DLD1 (cell line): Measurements from ENCODE around the gene PAXIP1.

Source experiments
- in situ Hi-C: cut with HindIII; loops from 2 replicates; pipeline ENCODE4 v1.10.0; 2017; ENCODE audit warnings: low sequenced_read_pairs

Gene PAXIP1

DNA sequence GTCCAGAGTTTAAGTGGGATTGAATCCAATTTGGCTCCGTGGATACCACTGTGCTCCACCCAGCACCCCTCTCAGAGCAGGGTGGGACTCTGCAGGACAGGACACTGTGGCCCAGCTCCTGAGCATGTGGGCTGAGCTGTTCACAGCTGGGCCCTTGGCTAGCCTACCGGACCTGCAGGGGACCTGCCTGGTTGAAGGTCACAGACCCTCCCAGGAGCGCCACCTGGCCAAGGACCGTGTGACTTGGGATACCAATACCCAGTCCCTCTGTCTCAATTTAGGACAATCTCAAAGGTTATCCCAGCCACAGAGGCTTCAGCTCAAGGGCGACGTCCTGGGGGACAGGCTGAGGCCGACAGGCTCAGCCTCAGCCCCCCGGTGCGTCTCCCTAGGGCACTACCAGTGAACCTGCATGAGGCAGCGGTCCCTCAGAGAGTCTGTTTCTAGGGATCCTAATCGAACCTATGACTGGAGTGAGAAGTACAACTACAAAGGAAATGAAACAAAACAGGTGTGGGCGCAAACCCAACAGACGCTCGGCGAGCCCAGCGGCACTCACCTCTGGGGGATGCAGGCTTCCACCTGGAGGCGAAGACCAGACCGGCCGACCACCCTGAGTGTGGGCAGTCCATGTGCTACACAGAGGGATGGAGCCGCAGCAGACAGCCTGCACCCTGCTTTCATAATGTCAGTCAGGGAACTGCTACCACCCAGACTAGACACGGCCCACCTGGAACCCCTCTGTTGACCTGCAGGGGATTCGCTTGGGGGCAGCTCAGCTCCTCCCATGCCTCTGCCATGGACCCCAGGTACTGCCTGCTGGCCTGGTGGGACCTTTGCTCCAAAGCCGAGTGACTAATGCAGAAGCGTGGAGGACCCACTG, 103.7 kb downstream of the PAXIP1 start:
- in situ Hi-C loops, result no loop called here

DNA sequence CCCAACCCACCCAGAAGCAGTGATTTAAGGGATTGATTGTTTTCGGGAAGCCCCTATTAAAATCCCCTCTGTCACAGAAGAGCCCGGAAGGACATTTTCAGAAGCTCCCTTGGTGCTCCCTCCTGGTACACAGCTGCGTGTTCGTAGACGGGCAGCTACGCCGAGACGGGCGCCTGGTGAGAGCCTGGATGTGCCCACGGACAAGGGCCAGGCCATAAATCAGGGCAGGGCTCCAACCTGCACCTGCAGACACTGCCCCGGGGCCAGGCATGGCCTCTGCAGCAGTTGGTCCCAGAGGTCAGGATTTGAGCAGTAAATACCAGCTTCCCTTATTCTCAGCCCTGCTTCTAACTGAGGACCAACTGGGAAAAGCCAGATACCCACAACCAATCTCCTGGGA, 106.8 kb downstream of the PAXIP1 start:
- in situ Hi-C loops, result no loop called here
